HEK293 (cell line): ENCODE results near the gene ZNF211.

Source experiments
- SETDB1 ChIP-seq: IDR thresholded peaks from one replicate; pipeline ENCODE4 v1.6.1; 2017; ENCODE audit warnings: mild to moderate bottlenecking, low read length, moderate library complexity, mixed read lengths; ENCODE audit not compliant: insufficient read length
- TF ChIP-seq, protein P1 (sequence below): fragments of 450-650 bp; formaldehyde crosslinking; IDR thresholded peaks from 2 replicates; pipeline ENCODE4 v1.5.1; 2016; ENCODE audit warnings: missing biosample characterization, missing genetic modification characterization

DNA sequence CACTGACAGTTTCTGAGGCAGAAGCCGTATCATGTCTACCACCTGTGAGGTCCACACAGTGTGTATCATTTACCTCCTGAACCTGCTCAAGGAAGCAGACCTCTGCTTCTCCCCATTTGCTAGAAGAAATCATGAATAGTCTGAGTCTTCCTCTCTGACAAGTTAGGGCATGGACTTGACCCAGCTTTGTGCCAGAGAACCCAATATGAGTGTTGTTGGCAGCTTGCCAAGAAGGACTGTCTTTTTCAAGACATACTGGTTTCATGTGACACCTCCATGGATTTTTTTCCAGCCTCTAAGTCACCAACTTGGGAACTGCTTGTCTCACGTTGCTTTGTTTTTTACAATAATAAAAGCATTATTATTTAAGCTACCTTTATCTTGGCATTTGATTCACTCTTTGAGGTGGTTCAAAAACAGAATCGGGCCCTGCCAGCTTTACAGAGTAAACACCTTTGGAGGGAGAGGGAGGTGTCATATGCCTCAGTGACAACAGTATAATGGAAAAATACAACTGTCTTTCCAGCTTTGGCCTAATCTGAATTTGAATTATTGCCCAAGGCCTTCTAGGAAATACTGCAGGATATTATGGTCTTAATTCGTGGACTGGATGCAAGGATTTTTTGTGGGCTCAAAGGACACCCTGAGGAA, 9.6 kb downstream of the ZNF211 start:
- no peak for TF ChIP-seq SETDB1
- TF ChIP-seq, protein P1, sequence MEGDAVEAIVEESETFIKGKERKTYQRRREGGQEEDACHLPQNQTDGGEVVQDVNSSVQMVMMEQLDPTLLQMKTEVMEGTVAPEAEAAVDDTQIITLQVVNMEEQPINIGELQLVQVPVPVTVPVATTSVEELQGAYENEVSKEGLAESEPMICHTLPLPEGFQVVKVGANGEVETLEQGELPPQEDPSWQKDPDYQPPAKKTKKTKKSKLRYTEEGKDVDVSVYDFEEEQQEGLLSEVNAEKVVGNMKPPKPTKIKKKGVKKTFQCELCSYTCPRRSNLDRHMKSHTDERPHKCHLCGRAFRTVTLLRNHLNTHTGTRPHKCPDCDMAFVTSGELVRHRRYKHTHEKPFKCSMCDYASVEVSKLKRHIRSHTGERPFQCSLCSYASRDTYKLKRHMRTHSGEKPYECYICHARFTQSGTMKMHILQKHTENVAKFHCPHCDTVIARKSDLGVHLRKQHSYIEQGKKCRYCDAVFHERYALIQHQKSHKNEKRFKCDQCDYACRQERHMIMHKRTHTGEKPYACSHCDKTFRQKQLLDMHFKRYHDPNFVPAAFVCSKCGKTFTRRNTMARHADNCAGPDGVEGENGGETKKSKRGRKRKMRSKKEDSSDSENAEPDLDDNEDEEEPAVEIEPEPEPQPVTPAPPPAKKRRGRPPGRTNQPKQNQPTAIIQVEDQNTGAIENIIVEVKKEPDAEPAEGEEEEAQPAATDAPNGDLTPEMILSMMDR (tag by site-specific recombination) = no peak
